HTR-8/SVneo (cell line): ENCODE data around the gene C10orf90.

Source experiments
- DNase-seq: peaks from one replicate; pipeline ENCODE4 v3.0.0; 2011; ENCODE audit warnings: low spot score, mixed read lengths; ENCODE audit not compliant: insufficient read length
- FAIRE-seq: peaks from 2 replicates; lab custom pipeline; 2011; peaks lifted over from hg19 to GRCh38; lab: Jason Lieb, UNC

Gene C10orf90

DNA sequence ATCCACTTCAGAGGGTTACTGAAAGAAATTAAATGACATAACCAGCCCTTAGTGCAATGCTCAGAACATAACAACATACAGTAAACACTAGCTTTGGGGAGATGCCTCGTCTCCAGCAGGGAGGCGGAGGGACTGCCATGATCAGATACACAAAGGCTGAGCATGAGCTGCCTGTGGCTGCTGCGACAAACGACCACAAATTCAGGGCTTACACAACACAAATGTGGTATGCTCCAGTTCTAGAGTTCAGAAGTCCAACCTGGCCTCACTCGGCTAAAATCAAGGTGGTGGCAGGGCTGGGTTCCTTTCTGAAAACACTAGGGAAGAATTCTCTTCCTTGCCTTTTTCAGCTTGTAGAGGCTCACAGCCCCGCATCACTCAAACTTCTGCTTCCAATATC is 154.0 kb downstream of the C10orf90 start:
- FAIRE-seq (no peak), DNase-seq (no peak)

DNA sequence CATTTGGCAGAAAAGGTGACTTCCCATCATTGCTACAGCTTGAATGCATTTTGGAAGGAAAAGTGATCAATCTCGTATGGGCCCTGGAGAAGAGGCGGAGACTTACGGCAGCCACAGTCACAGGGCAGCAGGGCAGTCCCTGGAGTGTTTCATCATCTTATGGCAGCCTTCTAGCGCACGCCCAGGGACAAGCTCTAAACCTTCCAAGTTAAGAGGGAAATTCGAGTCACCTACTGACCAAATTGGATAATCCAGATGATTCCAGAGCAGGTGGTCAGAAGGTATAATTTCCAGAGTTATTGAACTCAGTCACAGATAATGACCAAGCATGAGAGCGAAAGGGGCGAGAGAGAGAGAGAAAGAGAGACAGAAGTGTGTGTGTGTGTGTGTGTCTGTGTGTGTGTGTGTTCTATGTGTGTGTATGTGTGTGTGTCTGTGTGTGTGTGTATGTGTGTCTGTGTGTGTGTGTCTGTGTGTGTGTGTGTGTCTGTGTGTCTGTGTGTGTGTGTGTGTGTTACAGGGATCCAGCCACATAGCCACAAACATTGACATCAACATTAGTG is 158.5 kb downstream of the C10orf90 start:
- FAIRE-seq (peak; percentile 58), DNase-seq (no peak)

DNA sequence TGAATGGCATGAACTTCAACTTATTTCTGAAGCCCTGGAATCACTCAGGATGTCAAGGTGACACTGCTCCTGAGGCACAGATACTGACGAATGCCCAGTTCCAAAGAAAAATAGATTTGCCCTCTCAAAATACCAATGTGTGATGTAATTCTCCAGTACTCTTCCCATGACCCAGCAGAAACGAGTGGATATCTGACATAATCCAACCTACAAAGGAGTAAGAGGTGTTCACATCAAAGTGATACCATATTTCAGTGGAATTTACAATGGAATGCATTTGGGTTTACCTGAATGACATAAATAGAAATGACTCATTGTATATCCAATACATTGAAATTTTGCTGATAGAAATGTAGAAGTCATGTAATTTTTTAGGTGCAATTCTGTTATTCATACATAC is 161.3 kb downstream of the C10orf90 start:
- FAIRE-seq (no peak), DNase-seq (no peak)

DNA sequence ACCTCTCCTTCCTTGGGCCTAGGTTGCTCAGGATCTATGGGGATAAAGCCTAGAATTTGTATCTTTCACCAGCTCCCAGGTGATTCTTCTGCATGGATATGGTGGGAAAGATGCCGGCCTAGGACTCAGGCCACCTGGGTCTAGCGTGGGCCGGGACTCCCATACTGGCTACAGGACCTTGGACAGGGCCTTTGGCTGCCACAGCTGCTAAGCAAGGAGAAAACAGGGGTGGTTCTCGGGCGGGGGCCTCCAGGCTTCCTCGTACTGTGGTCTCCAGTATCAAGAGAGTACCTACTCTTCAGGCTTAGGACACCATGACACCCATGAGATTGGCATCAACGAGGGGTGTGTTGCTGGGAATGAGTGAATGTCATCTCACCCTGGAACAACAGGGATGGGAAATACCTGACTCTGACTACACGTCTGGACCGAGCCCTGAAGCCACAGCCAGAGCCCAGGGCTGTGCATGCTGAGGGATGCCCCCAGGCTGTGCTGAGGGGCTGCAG is 161.9 kb downstream of the C10orf90 start:
- DNase-seq, result no peak
- FAIRE-seq, result no peak

DNA sequence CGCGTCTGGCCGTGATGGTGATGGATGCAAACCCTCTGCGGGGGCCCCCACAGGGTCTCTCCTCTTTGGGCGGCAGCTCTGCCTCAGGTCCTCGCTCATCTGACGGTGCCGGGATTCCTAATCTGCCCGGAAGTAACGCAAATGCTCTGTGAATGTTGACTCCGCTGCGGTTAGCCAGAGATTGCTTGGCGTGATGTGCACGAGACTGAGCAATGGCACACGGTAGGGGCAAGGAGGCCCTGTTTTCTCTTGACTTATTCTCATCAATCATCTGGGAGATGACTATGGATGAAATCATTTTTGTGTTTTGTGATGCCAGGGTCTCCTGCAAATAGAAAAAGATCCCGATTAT is 165.8 kb downstream of the C10orf90 start:
- FAIRE-seq, result no peak
- DNase-seq, result no peak

DNA sequence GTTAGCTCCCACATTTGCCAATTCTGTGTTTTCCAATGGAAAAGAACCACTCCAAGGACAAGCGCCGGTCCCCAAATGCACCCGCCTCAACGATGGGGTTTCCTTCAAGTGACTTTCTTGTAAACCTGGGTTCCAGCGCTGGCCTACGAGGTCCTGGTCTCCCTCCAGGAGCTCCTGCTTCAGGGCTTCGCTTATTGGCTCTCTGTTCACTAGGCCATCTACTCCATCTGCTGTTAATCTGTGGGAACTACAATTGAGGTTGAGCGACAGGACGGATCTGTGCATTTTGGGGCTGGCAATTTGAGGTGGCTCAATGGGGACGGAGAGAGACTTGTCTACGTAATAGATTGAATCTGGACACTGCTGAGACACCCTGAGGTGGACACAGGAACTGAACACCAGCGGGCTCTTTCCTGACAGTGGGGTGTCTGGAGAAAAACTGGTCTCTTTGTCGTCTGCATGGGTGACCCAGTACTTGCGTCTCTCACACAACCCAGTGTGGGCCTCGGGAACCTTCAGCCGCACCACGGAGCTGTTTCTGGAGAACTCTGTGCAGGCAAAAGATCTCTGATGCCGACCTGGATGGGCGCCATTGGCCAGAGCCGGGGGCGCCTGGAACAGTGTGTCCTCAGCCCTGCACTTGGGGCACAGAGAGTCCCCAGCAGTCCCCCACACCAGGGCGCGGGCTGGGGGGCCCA is 166.3 kb downstream of the C10orf90 start:
- no peak for FAIRE-seq

DNA sequence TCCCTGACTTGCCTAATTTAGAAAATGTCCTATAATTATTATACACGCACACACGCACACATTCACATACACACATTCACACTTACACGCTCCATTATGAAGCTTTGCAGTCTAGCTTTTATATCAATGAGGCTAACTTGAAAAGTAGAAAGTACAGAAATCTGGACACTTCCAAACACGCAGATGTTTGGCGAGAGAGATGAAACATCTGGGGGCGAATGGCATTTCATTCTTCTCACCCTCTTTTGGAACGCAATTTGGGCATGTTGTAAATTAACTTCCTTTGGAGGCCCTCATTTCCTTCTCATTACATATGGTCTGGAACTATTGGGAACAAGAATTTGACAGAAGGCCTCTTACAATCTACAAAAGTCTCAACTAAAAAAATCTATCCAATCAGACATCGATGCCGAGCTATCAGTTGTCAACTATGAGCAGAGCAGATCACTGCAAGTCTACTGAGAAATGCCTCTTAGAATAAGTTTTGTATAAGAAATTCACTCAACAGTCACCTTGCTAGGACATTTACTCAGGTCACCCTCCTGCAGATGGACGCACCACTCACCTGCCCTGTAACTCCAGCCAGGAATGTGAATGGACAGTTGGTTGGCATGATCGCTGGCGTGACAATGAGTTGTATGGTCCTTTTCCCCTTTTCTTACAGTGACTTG is 167.0 kb downstream of the C10orf90 start:
- FAIRE-seq (no peak), DNase-seq (no peak)

More for the DNA sequence above, 166.3 kb downstream of the C10orf90 start:
- DNase-seq, result peak; percentile 48

DNA sequence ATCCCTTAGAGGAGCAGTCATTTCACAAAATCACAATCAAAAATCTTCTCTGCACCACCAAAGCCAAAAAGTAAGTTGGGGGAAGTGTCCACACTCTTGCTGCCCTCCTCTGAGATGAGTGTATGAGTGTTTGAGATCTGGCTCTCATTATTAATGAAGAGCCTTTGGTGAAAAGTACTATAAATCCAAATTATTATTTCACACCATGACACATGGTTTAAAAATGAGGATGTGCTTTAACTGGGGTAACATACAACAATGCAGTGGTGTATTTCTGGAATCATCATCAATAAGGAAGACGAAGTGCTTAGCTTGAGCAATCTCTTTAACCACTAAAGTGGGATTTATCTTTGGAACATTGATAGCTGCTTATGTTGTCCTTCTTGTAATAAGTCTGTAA is 168.1 kb downstream of the C10orf90 start:
- FAIRE-seq (no peak), DNase-seq (no peak)

DNA sequence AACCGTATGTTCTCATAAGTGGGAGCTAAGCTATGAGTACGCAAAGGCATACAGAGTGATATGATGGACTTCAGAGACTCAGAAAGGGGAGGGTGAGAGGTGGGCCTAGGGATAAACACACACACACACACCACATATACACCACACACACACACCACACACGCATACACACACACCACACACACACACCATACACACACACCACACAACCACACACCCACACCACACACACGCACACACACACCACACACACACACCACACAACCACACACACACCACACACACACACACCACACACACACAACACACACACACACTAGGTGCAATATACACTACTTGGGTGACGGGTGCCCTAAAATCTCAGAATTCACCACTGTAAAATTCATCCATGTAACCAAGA is 168.7 kb downstream of the C10orf90 start:
- DNase-seq, result no peak
- FAIRE-seq, result peak; percentile 98

DNA sequence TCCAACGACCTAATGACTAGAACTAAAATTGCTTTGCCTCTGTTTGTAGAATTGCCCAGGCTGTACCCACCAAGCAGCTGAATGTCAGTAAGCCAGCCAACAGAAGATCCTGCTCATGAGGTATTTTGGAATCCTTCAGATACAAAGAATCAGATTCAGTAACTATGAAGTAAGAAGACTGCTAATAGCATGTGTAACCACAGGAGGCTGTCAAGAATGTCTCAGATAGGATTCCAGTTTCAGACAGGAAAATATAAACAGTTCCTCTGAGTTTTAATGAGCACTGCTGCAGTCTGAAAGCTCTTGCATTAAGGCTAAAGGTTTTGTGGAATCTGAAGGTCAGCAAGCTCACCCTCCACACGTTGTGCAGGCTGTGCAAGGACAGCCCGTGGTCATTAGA is 169.6 kb downstream of the C10orf90 start:
- DNase-seq, result peak; percentile 5
- no peak for FAIRE-seq

DNA sequence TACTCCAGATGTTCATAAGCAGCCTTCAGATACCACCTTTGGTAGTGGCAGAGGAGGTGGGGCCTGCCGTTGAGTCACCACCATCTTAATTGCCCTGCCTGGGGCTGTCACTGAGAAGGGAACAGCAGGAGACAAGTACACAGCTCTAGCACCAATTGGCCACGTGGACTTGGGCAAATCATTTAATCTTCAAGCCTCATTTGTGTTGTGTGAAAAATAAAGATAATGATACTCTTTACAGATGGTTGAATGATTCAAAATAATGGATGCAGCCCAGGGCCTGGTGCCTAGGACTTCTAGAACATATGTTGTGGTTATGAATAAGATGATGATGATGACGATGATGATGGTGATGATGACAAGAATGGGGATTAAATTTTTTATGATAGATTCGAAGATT is 170.3 kb downstream of the C10orf90 start:
- FAIRE-seq, result no peak
- DNase-seq, result no peak

DNA sequence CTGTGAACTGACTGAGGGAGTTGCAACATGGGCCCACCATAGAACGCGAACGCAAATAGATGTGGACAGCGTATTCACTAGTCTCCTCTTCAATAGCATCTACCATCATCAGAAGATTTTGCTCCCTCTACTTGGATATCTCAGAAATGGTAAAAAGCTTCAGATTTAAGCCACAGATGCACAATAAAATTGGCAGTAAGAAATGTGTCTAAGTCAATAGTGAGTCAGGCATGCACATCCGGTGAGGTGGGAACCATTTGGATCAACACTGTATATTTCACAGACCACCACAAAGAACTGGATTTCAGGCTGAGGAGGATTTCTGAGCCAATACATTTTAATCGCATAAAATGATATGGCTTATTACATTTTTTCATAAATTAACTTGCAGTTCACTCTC is 170.7 kb downstream of the C10orf90 start:
- FAIRE-seq, result no peak
- DNase-seq, result no peak

DNA sequence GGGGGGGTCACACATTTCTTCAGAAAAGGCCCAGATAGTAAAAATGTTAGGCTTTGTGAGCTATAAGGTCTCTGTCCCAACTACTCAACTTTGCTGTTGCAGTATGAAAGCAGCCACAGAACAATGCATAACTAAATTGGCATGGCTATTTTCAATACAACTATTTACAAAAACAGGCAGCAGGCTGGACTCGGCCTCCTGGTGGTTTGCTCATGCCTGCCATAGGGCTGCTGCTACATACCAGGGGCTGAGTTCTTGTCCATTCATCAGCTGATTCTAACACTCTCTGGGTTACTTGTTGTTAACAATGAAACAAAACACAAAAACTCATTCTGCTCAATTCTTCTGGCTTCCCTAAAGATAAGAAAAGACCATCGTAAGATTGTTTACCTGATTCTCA is 172.8 kb downstream of the C10orf90 start:
- DNase-seq, result no peak

DNA sequence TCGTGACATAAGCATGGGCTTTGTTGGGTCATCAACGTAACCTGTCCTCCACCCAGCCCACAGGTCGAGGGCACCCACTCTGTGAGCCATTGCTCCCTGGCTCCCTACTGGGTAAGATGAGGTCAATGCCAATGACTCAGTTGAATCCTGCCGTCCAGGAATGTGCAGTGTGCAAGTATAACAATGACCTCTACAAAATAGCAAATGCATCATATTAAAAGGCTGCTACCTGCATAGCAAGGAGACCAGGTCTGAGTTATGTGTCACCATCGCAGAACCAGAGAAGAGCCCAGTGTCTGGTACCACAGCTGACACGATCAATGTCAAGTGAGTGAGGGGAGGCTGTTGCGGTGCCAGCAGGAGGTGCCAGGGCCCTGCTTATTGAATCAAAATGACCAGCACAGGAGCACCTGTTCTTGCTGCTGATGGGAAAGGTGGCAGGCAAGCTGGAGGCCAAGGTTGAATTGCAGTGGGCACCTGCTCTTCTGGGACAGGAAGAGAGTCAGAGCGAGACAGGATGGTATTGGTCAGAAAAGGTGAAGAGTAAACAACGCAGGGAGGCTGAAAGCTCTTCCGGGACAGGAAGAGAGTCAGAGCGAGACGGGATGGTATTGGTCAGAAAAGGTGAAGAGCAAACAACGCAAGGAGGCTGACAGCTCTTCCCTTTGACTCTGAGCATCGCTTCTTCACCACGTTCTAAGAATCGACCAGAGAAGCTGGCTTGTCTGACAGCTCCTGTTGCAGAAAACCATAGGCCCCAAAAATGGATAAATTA is 173.5 kb downstream of the C10orf90 start:
- DNase-seq (no peak), FAIRE-seq (no peak)

More for the DNA sequence above, 172.8 kb downstream of the C10orf90 start:
- no peak for FAIRE-seq

DNA sequence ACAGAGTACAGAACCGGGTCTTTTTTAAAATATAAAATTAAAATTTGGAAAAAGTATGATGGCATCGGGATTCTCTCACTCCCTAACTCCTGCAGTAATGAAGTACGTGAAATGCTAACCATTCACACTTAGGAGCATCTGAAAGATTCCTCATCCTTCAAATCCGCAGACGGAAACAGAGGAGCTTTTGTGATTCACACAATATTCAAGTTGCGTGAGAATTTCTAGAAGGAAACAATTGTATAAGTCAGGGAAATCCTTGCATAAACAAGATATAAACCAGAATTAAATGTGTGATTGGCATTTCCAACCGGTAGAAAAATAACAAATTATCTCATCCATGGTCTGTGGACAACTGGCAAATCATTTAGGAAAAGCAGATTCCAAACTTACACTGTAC is 179.0 kb downstream of the C10orf90 start:
- no peak for FAIRE-seq
- no peak for DNase-seq

DNA sequence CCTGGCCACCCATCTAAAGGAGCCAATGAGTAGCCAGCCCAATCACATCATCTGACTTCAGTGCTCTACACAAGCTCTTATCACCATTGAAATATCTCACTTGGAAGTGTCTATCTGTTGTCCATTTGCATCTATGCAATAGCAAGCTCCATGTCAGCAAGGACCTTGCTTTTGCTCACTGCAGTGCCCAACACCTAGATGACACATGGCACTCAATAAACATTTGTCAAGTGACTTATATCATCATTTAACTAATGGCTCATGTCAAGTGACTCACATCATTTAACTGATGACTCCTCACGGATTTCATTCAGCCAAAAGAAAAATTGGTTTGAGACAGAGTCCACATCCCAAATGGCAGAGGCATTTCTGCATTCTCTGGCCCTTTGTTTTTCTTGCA is 189.3 kb downstream of the C10orf90 start:
- DNase-seq (no peak), FAIRE-seq (no peak)

DNA sequence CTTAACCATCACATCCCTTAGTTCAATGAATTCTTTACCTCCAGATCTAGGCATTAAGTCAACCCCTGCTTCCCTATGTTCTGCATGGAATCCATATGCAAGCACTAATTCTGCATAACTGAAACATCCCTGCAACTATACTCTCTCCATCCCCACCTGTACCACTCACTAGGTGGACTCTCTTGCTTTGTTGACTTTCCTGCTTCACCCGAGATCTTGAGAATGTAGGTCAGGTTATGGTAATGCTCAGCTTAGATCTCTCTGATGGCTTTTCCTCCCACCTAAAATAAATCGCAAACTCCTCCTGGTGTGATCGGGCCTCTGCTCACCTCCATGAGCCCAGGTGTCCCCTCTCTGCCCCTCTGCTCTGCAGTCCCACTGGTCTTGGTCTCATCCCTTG is 189.8 kb downstream of the C10orf90 start:
- no peak for DNase-seq
- no peak for FAIRE-seq

DNA sequence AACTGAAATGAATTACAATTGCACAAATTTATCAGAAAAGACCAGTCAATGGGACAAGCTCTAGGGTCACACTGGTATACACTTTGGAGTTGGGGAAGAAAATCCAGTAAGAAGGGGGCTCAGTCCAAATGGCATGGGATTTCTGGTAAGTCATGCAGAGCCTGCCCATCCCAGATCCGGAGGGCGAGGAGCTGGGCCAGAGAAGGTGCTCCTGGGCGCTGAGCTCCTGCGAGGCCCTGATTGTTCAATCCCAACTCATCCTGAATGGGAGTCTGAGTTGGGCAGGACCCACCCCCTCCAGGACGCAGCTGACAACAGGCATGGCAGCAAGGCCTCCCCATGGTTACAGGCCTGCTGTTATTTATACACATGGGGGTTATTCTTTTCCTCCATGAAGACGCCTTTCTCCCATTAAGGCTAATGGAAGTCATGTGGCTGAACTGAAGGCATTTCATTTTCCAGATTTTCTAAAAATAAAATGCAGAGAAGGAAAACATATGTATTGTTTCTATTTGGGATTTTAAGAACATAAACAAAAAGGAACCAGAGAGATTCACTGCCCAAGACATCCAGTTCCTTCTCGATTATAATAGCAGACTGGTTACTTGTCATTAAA is 191.1 kb downstream of the C10orf90 start:
- DNase-seq (no peak), FAIRE-seq (no peak)

DNA sequence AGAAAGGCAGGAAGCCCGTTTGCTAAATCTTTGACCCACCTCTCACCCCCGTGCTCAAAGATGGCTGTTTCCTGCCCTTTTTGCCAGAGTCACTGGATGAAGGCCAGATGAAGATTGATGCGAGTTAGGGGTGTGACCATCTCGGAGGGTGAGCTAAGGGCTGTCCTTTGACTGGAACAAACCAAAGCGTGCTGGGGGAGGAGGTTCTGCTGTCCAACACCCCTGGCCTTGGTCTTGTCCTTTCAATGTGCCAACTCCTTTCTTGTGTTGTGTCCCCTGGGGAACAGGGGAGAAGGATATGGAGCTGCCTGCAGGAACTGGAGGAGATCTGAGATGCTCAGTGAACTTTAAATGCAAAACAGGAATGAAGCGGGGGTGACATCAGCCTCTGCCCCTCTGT is 191.9 kb downstream of the C10orf90 start:
- FAIRE-seq (no peak), DNase-seq (no peak)

DNA sequence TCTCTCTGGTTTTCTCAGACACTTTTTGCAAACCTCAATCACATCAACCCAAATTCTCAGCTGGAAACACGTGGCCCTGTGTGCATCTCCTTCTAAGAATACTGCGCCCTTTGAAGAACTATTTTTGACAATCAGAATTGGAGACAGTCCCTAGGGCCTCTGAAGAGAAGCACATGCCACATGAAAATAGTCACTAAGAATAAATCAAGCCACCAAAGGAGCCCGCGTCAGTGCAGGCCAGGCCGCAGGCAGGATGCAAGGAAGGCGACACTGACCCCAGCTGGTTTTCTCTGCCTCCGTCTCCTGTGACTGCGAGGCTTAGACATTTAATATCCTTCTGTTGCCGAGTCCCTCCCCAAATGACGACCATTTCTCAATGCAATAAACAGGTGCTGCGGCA is 194.2 kb downstream of the C10orf90 start:
- no peak for FAIRE-seq
- no peak for DNase-seq
